Pancreas (tissue), 10 donors: ENCODE results near the gene TMEM225B. TPM values are rescaled to one million over a fixed set of nuclear protein-coding genes. Genes with fewer than 3 reads are reported as not detected.

Experiments used
- ATAC-seq, 4 donors: fragments of 200-7000 bp; cut with Tn5 transposase; one replicate each; pipeline versions ENCODE4 v1.8.0 to v1.9.1; 2020; ENCODE audit warnings: mild to moderate bottlenecking in 4 of 4, moderate library complexity in 4 of 4
- DNase-seq, 6 donors: peaks; one replicate each; pipeline ENCODE4 v3.0.0-alpha.2; 2020
- FAIRE-seq: peaks from 2 replicates; lab custom pipeline; 2012; peaks lifted over from hg19 to GRCh38; lab: Jason Lieb, UNC
- H3K27ac ChIP-seq, 4 donors: fragments of 200-600 bp; sonication (generic); 1 replicate in 3 of 4; 2 replicates in 1 of 4; pipeline versions ENCODE4 v1.5.0 to v1.8.0; 2020
- H3K27me3 ChIP-seq, 4 donors: fragments of 200-600 bp; one replicate each; pipeline ENCODE4 v1.8.0; 2021
- H3K36me3 ChIP-seq, 3 donors: fragments of 200-600 bp; sonication (generic) in 1 of 3; one replicate each; pipeline versions ENCODE4 v1.5.0 to v1.8.0; 2020 to 2021
- H3K4me1 ChIP-seq, 3 donors: fragments of 200-600 bp; one replicate each; pipeline ENCODE4 v1.8.0; 2021
- H3K4me3 ChIP-seq, 4 donors: fragments of 200-600 bp; sonication (generic) in 2 of 4; one replicate each; pipeline versions ENCODE4 v1.5.0 to v1.8.0; 2020 to 2021
- H3K9me3 ChIP-seq, 4 donors: fragments of 200-600 bp; one replicate each; pipeline ENCODE4 v1.8.0; 2021
- WGBS, 2 donors: extraction: QIAGEN DNeasy Blood & Tissue Kit; methylation state at CpG; one replicate each; pipeline ENCODE4 v1.1.7; 2013; 5-methylcytosine and 5-hydroxymethylcytosine counted together
- intact Hi-C, 3 donors: fragments of 100-400 bp; cut with DNase I; formaldehyde crosslinking; loops; one replicate each; pipeline versions ENCODE4 v1.11.1 to v1.14.2; 2022
- polyA plus RNA-seq, 2 donors: library from polyadenylated mRNA; stranded (reverse); fragments of 200-250 nt; gene quantifications; one replicate each; pipeline ENCODE4 v1.2.3, GENCODE V29; 2013
- total RNA-seq, 6 donors: library from RNA; stranded (reverse); fragmentation: NEBNext Ultra II Directional in 4 of 6; extraction: Animal tissue kit (Norgen Biotek cat#: 25700) in 4 of 6; gene quantifications; one replicate each; pipeline versions ENCODE4 v1.2.1 to v1.2.4, GENCODE V29; 2021 to 2023
- TF ChIP-seq, protein P1 (sequence below), 4 donors: fragments of 200-600 bp; sonication (generic) in 3 of 4; IDR thresholded peaks; one replicate each; pipeline versions ENCODE4 v1.5.0 to v1.8.0; 2021; ENCODE audit warnings: antibody characterized with exemption in 4 of 4
- donor health status: healthy with polysubstance abuse.
- donor health status: DM: no; HTN: no; CAD: no; lungs with moderate emphysema.
- donor health status: DM: no; HTN: no; CAD: no.
- donor health status: control.
- donor health status: control.
- donor health status: Bipolar disorder and iron deficiency.
- donor health status: DM: yes; HTN: yes; CAD: no.
- donor health status: DM: no; HTN: no; CAD: no.
- donor health status: DM: no; HTN: no; CAD: no.
- donor health status: DM: yes; HTN: yes; CAD: no.

The TMEM225B gene
- total and polyA plus RNA-seq, 8 donors = 0.16 to 1.5 (median 0.59) TPM

DNA sequence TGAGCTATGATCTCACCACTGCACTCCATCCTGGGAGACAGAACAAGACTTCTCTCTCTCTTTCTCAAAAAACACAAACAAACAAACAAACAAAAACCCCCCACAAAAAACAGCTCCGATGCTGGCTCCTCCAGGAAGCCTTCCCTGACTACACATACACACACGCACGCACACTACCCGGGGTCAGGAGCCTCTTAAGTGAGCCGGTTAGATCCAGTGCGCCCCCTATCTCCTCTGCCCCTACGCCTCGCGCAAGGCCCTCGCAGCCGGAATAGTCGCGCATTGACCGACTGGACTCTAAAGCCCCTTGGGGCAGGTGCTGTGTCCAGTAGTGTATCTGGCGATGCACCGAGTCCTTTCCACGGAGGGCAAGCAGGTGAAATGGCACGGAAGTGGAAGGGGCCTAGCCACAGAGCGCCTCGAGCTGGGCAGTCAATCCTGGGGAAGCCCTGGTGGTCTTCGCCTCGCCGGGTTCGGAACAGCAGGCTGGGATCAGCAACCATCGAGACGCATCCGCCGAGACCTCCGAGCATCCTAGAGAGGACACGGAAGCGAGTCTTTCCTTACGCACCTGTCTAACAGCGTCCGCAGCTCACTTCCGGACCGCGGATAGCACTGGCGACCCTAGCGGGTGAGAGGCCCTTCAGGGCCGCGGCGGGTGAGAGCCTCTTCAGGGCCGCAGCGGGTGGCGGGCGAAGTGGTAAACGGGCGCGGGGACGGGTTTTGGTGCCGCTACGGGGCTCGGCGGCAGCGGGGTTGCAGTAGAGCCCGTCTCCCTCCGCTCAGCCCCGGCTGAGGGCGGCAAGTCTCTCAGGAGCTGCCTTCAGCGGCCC lies 18.5 kb downstream of the TMEM225B start, which contains the start of gene ZSCAN25:
Gene ZSCAN25, plus strand, starts transcription at position 588 of the 833 bp plus-strand sequence. CDS start 2,661 bp downstream, outside the sequence.
- FAIRE-seq (no peak), ATAC-seq (peak; percentile 97 to 100 (median 98)), DNase-seq (peak; percentile 85 to 95 (median 87))
- peak within 1 kb of the TSS; percentile 75 to 82 (median 78) for H3K27ac ChIP-seq
- H3K4me1 ChIP-seq = peaks cover 0 to 8% (median 7%) of the 10 kb centered on the region in 3 donors
- peak within 1 kb of the TSS; percentile 87 to 98 (median 92) for H3K4me3 ChIP-seq
- 1% methylated on average over 59 to 60 of the region's 60 CpGs for WGBS, 2 donors
- no peaks in the 10 kb centered on the region for H3K9me3 ChIP-seq
- H3K36me3 ChIP-seq = peaks cover 0 to 28% (median 22%) of the 10 kb centered on the region in 3 donors
- no peaks in the 10 kb centered on the region for H3K27me3 ChIP-seq
- TF ChIP-seq, protein P1, sequence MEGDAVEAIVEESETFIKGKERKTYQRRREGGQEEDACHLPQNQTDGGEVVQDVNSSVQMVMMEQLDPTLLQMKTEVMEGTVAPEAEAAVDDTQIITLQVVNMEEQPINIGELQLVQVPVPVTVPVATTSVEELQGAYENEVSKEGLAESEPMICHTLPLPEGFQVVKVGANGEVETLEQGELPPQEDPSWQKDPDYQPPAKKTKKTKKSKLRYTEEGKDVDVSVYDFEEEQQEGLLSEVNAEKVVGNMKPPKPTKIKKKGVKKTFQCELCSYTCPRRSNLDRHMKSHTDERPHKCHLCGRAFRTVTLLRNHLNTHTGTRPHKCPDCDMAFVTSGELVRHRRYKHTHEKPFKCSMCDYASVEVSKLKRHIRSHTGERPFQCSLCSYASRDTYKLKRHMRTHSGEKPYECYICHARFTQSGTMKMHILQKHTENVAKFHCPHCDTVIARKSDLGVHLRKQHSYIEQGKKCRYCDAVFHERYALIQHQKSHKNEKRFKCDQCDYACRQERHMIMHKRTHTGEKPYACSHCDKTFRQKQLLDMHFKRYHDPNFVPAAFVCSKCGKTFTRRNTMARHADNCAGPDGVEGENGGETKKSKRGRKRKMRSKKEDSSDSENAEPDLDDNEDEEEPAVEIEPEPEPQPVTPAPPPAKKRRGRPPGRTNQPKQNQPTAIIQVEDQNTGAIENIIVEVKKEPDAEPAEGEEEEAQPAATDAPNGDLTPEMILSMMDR (IDR thresholded peaks at IDR 0.05) = no peak
- intact Hi-C loops = no loop called here

DNA sequence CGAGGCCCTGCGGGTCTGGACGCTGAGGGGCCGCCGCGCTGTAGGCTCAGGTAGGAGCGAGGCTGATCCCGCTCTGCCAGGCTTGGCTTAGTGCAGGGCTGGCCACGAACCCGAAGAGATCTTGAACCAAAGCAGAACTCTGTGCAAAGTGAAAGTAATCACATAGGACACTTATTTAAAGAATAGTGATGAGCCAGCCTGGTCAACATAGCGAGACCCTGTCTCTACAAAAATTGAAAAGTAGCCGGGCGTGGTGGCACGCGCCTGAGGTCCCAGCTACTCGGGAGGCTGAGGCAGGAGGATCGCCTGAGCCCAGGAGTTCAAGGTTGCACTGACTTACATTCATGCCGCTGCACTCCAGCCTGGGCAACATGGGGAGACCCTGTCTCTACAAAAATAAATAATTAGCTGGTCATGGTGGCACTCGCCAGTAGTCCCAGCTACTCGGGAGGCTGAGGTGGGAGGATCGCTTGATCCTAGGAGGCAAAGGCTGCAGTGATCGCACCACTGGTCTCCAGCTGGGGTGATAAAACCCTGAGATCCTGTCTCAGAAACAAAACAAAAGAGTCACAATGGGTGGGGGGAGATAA lies 19.2 kb downstream of the TMEM225B start:
- Histone ChIP-seq H3K4me3 (peak overlapping the region; percentile 87 to 98 (median 92)), H3K27me3 (no peaks in the 10 kb centered on the region), H3K36me3 (peaks cover 0 to 36% (median 28%) of the 10 kb centered on the region in 3 donors), H3K4me1 (peaks cover 0 to 8% (median 7%) of the 10 kb centered on the region in 3 donors), H3K27ac (peak overlapping the region; percentile 75 to 82 (median 78)), H3K9me3 (no peaks in the 10 kb centered on the region)
- DNase-seq = no peak
- WGBS, 2 donors = 8% methylated on average over 22 of the region's 22 CpGs
- TF ChIP-seq, protein P1 (IDR thresholded peaks at IDR 0.05) = no peak
- no peak for ATAC-seq
- intact Hi-C loops = no loop called here
- no peak for FAIRE-seq

DNA sequence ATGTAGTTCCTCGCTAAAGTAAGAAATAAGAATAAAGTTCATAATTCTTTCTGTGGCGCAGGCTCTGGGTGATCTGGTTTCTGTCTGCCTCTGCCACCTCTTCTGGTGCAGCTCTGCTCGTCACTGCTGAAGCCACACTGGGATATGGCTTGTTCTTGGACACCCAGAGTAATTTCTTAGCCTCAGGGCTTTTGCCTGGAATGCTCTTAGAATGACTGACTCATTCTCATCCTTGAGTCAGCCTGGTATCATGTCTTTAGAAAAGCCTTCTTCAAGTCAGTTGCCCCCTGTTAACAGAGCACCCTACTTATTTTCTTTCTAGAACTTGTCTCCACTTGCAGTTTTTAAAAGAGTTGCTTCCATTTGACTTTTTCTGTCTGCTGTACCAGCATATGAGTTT lies 20.7 kb downstream of the TMEM225B start:
- no peak overlapping the region for H3K4me3 ChIP-seq
- intact Hi-C loops = no loop called here
- WGBS, 2 donors = 92 to 94% methylated on average over 3 of the region's 3 CpGs
- peaks cover 0 to 8% (median 7%) of the 10 kb centered on the region in 3 donors for H3K4me1 ChIP-seq
- no peaks in the 10 kb centered on the region for H3K9me3 ChIP-seq
- no peak overlapping the region for H3K27ac ChIP-seq
- FAIRE-seq (no peak), DNase-seq (no peak), ATAC-seq (no peak)
- TF ChIP-seq, protein P1 (IDR thresholded peaks at IDR 0.05) = no peak
- H3K27me3 ChIP-seq = no peaks in the 10 kb centered on the region
- H3K36me3 ChIP-seq = peaks cover 0 to 50% (median 36%) of the 10 kb centered on the region in 3 donors

DNA sequence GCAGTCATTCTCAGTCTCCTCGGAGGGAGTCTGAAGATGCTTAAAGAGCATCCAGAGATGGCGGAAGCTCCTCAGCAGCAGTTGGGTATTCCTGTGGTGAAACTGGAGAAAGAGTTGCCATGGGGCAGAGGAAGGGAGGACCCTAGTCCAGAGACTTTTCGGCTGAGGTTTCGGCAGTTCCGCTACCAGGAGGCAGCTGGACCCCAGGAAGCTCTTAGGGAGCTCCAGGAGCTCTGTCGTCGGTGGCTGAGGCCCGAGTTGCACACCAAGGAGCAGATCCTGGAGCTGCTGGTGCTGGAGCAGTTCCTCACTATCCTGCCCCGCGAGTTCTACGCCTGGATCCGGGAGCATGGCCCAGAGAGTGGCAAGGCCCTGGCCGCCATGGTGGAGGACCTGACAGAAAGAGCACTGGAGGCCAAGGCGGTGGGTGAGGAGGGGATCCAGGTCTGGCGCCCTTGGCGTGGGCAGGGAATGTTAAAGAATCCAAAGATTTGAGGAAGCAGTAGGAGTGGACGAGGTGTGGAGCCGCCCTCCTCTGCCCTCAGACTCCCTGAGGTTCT lies 21.6 kb downstream of the TMEM225B start:
- peaks cover 0 to 8% (median 7%) of the 10 kb centered on the region in 3 donors for H3K4me1 ChIP-seq
- ATAC-seq (no peak), DNase-seq (peak in 1 of 6 donors; percentile 5), FAIRE-seq (no peak)
- no peak overlapping the region for H3K27ac ChIP-seq
- no peaks in the 10 kb centered on the region for H3K27me3 ChIP-seq
- H3K4me3 ChIP-seq = no peak overlapping the region
- intact Hi-C loops = no loop called here
- TF ChIP-seq, protein P1 (IDR thresholded peaks at IDR 0.05) = no peak
- H3K9me3 ChIP-seq = no peaks in the 10 kb centered on the region
- H3K36me3 ChIP-seq = peaks cover 0 to 58% (median 45%) of the 10 kb centered on the region in 3 donors
- 93 to 94% methylated on average over 18 of the region's 18 CpGs for WGBS, 2 donors
